Tibial artery (tissue), 4 donors: ENCODE results near the gene SAT2.

Source experiments
- DNase-seq, 2 donors: peaks; one replicate each; pipeline ENCODE4 v3.0.0-alpha.2; 2019
- H3K27ac ChIP-seq, 2 donors: fragments of 200-600 bp; sonication (generic) in 1 of 2; 1 replicate in 1 of 2; 2 replicates in 1 of 2; pipeline ENCODE4 v1.5.1; 2018 to 2019; ENCODE audit warnings: mild to moderate bottlenecking in 1 of 2
- H3K27me3 ChIP-seq, 2 donors: fragments of 200-600 bp; sonication (generic) in 1 of 2; one replicate each; pipeline versions ENCODE4 v1.5.1 to v1.6.0; 2016 to 2019
- H3K36me3 ChIP-seq, 3 donors: fragments of 200-600 bp; sonication (generic) in 2 of 3; one replicate each; pipeline ENCODE4 v1.5.1; 2016 to 2019; ENCODE audit warnings: mild to moderate bottlenecking in 2 of 3
- H3K4me1 ChIP-seq, 4 donors: fragments of 200-600 bp; sonication (generic) in 2 of 4; 1 replicate in 3 of 4; 2 replicates in 1 of 4; pipeline ENCODE4 v1.5.1; 2016 to 2019
- H3K4me3 ChIP-seq, 2 donors: fragments of 200-600 bp; sonication (generic) in 1 of 2; 1 replicate in 1 of 2; 2 replicates in 1 of 2; pipeline ENCODE4 v1.5.1; 2018 to 2019; ENCODE audit warnings: mild to moderate bottlenecking in 2 of 2
- H3K9me3 ChIP-seq, 3 donors: fragments of 200-600 bp; sonication (generic) in 1 of 3; one replicate each; pipeline ENCODE4 v1.5.1; 2016 to 2019
- intact Hi-C: fragments of 100-400 bp; cut with DNase I; formaldehyde crosslinking; loops from one replicate; pipeline ENCODE4 v1.15.0; 2023; ENCODE audit warnings: low total_unique reads
- TF ChIP-seq, protein P1 (sequence below), 2 experiments: fragments of 200-600 bp in 1 of 2; fragments of 450-650 bp in 1 of 2; IDR thresholded peaks; one replicate each; pipeline ENCODE4 v1.5.1; 2017 to 2019; ENCODE audit warnings: antibody characterized with exemption in 2 of 2, mild to moderate bottlenecking in 1 of 2, moderate library complexity in 1 of 2

The SAT2 gene

DNA sequence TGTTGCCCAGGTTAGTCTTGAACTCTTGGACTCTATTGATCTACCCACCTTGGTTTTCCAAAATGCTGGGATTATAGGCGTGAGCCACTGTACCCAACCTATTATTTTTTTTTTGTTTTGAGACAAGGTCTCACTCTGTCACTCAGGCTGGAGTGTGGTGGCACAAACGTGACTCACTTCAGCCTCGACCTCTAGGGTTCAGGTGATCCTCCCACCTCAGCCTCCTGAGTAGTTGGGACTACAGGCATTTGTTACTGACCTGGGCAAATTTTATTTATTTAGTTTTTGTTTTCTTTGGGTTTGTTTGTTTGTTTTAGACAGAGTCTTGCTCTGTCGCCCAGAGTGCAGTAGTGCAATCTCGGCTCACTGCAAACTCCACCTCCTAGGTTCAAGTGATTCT, 4.0 kb downstream of the SAT2 start:
- no peaks in the 10 kb centered on the region for H3K27me3 ChIP-seq
- H3K4me3 ChIP-seq, result no peak overlapping the region
- no peak overlapping the region for H3K27ac ChIP-seq
- TF ChIP-seq, protein P1, sequence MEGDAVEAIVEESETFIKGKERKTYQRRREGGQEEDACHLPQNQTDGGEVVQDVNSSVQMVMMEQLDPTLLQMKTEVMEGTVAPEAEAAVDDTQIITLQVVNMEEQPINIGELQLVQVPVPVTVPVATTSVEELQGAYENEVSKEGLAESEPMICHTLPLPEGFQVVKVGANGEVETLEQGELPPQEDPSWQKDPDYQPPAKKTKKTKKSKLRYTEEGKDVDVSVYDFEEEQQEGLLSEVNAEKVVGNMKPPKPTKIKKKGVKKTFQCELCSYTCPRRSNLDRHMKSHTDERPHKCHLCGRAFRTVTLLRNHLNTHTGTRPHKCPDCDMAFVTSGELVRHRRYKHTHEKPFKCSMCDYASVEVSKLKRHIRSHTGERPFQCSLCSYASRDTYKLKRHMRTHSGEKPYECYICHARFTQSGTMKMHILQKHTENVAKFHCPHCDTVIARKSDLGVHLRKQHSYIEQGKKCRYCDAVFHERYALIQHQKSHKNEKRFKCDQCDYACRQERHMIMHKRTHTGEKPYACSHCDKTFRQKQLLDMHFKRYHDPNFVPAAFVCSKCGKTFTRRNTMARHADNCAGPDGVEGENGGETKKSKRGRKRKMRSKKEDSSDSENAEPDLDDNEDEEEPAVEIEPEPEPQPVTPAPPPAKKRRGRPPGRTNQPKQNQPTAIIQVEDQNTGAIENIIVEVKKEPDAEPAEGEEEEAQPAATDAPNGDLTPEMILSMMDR (IDR thresholded peaks at IDR 0.05), result no peak
- DNase-seq, result no peak
- peaks cover 0 to 5% (median 3%) of the 10 kb centered on the region in 3 donors for H3K36me3 ChIP-seq
- H3K9me3 ChIP-seq, result no peaks in the 10 kb centered on the region
- intact Hi-C loops, result loop anchor here (10.0 kb wide), 1 partner anchor 59 kb away; the partner anchor contains the start of gene SENP3
- H3K4me1 ChIP-seq, result peaks cover 0 to 18% (median 9%) of the 10 kb centered on the region in 4 donors

DNA sequence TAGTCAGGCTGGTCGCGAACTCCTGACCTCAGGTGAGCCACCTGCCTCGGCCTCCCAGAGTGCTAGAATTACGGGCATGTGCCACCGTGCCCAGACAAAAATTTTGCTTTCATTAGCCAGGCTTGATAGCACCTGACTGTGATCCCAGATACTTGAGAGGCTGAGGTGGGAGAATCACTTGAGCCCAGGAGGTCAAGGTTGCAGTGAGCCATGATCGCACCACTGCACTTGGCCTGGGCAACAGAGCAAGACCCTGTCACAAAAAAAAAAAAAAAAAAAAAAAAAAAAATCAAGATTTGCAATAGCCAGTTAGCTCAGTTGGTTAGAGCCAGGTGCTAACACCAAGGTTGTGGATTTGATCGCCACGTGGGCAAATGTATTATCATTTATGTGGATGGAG, 6.8 kb downstream of the SAT2 start:
- Histone ChIP-seq H3K9me3 (no peaks in the 10 kb centered on the region), H3K27ac (no peak overlapping the region), H3K4me3 (no peak overlapping the region), H3K4me1 (no peaks in the 10 kb centered on the region), H3K36me3 (peaks cover 0 to 2% (median under 1%) of the 10 kb centered on the region in 3 donors), H3K27me3 (no peaks in the 10 kb centered on the region)
- no peak for DNase-seq
- intact Hi-C loops, result loop anchor here (10.0 kb wide), 1 partner anchor 56 kb away; the partner anchor contains the start of gene SENP3
- TF ChIP-seq, protein P1 (IDR thresholded peaks at IDR 0.05), result no peak

DNA sequence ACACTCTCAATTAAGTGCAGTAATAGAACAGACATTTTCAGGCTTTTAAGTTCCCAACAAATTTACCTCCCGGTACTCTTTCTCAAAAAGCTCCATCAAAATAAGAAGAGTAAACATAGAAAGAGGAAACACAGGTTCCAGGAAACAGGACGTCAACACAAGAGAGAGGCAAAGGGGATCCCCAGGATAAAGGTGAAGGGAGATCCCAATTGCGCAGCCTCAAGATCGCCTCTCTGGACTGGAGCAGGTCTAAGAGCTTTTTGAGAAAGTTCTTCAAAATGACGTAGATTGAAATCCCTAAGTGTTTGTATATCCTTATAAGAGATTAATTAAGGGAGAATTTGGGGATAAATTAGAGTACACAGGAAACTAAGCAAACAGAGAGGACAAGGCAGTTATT, 9.0 kb downstream of the SAT2 start:
- Histone ChIP-seq H3K36me3 (no peaks in the 10 kb centered on the region), H3K9me3 (no peaks in the 10 kb centered on the region), H3K4me3 (no peak overlapping the region), H3K27me3 (no peaks in the 10 kb centered on the region), H3K27ac (no peak overlapping the region), H3K4me1 (peaks cover 0 to 9% (median 4%) of the 10 kb centered on the region in 4 donors)
- intact Hi-C loops, result no loop called here
- no peak for DNase-seq
- TF ChIP-seq, protein P1 (IDR thresholded peaks at IDR 0.05), result no peak

DNA sequence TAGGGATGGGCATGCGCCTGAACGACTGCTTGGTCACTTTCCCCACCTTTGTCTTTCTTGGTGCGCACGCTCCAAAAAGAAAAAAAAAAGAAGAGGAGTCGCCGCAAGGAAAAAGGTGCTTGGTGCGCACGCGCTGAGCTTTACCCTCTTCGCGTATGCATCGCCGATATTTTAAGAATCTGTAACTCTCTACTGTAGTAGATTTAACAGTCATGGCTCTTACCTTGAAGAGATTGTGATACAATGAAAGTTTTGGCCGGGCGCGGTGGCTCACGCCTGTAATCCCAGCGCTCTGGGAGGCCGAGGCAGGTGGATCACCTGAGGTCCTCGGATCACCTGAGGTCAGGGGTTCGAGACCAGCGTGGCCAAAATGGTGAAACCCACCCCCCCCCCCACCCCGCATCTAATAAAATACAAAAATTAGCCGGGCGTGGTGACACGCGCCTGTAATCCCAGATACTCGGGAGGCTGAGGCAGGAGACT, 12.3 kb downstream of the SAT2 start:
- Histone ChIP-seq H3K36me3 (peaks cover 0 to 9% (median 0%) of the 10 kb centered on the region in 3 donors), H3K27ac (peak overlapping the region; percentile 83 to 87), H3K27me3 (no peaks in the 10 kb centered on the region), H3K4me3 (peak overlapping the region; percentile 59 to 82), H3K9me3 (no peaks in the 10 kb centered on the region), H3K4me1 (peaks cover 0 to 40% (median 27%) of the 10 kb centered on the region in 4 donors)
- TF ChIP-seq, protein P1 (IDR thresholded peaks at IDR 0.05), result no peak
- intact Hi-C loops, result no loop called here
- DNase-seq, result no peak

DNA sequence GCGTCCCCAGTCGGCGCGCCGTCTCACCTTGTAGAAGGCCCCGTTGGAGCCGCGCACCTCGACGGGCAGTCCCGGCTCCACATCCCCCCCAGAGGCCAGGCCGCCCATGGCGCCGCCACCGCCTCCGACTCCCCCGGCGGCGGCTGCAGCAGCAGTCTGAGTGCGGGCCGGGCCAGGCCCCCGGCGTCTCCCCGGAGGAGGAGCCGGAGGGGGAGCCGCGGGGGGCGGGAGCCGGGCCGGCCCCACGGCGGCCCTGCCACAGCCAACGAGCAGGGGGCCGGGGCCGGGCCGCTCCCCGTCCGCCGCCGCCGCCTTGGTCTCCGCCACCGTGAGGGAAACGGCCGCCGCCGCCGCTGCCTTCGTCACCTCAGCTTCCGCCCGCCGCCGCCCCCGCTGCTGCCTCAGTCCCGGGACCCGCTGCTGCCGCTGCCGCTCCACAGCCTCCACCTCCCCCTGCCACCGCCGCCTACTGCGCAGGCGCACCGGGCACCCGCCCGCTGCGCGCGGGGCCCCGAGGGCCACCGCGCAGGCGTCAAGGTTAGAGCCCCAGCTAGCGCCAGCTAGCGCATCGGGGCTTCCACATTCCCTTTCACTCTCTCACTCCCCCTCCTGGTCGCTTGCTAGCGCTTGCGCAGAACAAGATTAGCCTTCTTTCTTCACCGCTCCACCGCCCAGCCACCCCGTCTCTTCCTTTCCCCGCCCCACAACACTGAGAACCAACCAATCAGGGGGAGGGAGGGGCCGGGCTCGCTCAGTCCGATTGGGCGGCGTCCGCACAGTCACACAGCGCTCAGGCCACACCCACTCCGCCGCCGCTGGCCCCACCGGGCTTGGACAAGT, 13.0 kb downstream of the SAT2 start, which contains the start of gene FXR2:
TSS of gene FXR2 (minus strand) at position 473 of the 840 bp plus-strand sequence. CDS start at position 108, 365 bp downstream.
- intact Hi-C loops, result no loop called here

More for the DNA sequence above, 13.0 kb downstream of the SAT2 start, which contains the start of gene FXR2:
- peaks cover 0 to 12% (median 0%) of the 10 kb centered on the region in 3 donors for H3K36me3 ChIP-seq
- peak within 1 kb of the TSS; percentile 82 to 84 for H3K4me3 ChIP-seq
- DNase-seq, result peak; percentile 100
- peaks cover 0 to 43% (median 28%) of the 10 kb centered on the region in 4 donors for H3K4me1 ChIP-seq
- peak within 1 kb of the TSS; percentile 83 to 87 for H3K27ac ChIP-seq
- no peaks in the 10 kb centered on the region for H3K27me3 ChIP-seq
- no peaks in the 10 kb centered on the region for H3K9me3 ChIP-seq
- TF ChIP-seq, protein P1 (IDR thresholded peaks at IDR 0.05), result peak; percentile 63 to 65
